ENCODE results near the gene BRINP2.

The BRINP2 gene

GRCh38 chr1:177286396-177286795 is 115.6 kb downstream of the BRINP2 start:
- H3K27me3 ChIP-seq (ENCODE audit: insufficient read depth, poor library complexity, severe bottlenecking), result no peaks in the 10 kb centered on the region
- no peak overlapping the region for H3K4me3 ChIP-seq (replicated peaks; ENCODE audit: insufficient read depth, low read length)
- TF ChIP-seq CTCF (IDR thresholded peaks at IDR 0.05; ENCODE audit: insufficient read depth, low read length) (no peak), POLR2AphosphoS5 (IDR thresholded peaks at IDR 0.05; ENCODE audit: low read depth) (no peak), REST (IDR thresholded peaks at IDR 0.05; ENCODE audit: insufficient replicate concordance, low read depth) (no peak), SPI1 (IDR thresholded peaks at IDR 0.05; ENCODE audit: borderline replicate concordance, low read depth) (no peak), GABPA (IDR thresholded peaks at IDR 0.05; ENCODE audit: low read depth) (no peak)
- DNase-seq (ENCODE audit: low read depth in 1 of 2, low spot score in 1 of 2), result no peak
- H3K27ac ChIP-seq (replicated peaks), result no peak overlapping the region

- Histone ChIP-seq H3K27ac (replicated peaks) (no peak overlapping the region), H3K4me3 (replicated peaks; ENCODE audit: insufficient read depth, low read length) (no peak overlapping the region), H3K27me3 (ENCODE audit: insufficient read depth, poor library complexity, severe bottlenecking) (no peaks in the 10 kb centered on the region)
- TF ChIP-seq POLR2AphosphoS5 (IDR thresholded peaks at IDR 0.05; ENCODE audit: low read depth) (no peak), GABPA (IDR thresholded peaks at IDR 0.05; ENCODE audit: low read depth) (no peak), REST (IDR thresholded peaks at IDR 0.05; ENCODE audit: insufficient replicate concordance, low read depth) (no peak), CTCF (IDR thresholded peaks at IDR 0.05; ENCODE audit: insufficient read depth, low read length) (no peak), SPI1 (IDR thresholded peaks at IDR 0.05; ENCODE audit: borderline replicate concordance, low read depth) (no peak)
- DNase-seq (ENCODE audit: low read depth in 1 of 2, low spot score in 1 of 2), result no peak
Measured at GRCh38 chr1:177287270-177287669, 116.5 kb downstream of the BRINP2 start.

GRCh38 chr1:177287994-177288393 is 117.2 kb downstream of the BRINP2 start:
- Histone ChIP-seq H3K27ac (replicated peaks) (no peak overlapping the region), H3K27me3 (ENCODE audit: insufficient read depth, poor library complexity, severe bottlenecking) (no peaks in the 10 kb centered on the region), H3K4me3 (replicated peaks; ENCODE audit: insufficient read depth, low read length) (no peak overlapping the region)
- TF ChIP-seq GABPA (IDR thresholded peaks at IDR 0.05; ENCODE audit: low read depth), result no peak
- no peak for TF ChIP-seq REST (IDR thresholded peaks at IDR 0.05; ENCODE audit: insufficient replicate concordance, low read depth)
- no peak for TF ChIP-seq SPI1 (IDR thresholded peaks at IDR 0.05; ENCODE audit: borderline replicate concordance, low read depth)
- TF ChIP-seq CTCF (IDR thresholded peaks at IDR 0.05; ENCODE audit: insufficient read depth, low read length), result no peak
- no peak for TF ChIP-seq POLR2AphosphoS5 (IDR thresholded peaks at IDR 0.05; ENCODE audit: low read depth)
- DNase-seq (ENCODE audit: low read depth in 1 of 2, low spot score in 1 of 2), result no peak

All from HL-60 (cell line).